HG02938 (cell line): ENCODE measurements around the gene HERC4.
"Not testable (repeated sequence)": the region's sequence is repeated elsewhere in the genome, so short reads cannot be mapped to it uniquely, and the experiment has no call there.

Source experiments
- ATAC-seq: cut with Tn5 transposase; IDR thresholded peaks from one replicate; pipeline ENCODE4 v1.9.1; 2021; ENCODE audit warnings: mild to moderate bottlenecking, moderate library complexity; ENCODE audit not compliant: unreplicated experiment

Gene HERC4

DNA sequence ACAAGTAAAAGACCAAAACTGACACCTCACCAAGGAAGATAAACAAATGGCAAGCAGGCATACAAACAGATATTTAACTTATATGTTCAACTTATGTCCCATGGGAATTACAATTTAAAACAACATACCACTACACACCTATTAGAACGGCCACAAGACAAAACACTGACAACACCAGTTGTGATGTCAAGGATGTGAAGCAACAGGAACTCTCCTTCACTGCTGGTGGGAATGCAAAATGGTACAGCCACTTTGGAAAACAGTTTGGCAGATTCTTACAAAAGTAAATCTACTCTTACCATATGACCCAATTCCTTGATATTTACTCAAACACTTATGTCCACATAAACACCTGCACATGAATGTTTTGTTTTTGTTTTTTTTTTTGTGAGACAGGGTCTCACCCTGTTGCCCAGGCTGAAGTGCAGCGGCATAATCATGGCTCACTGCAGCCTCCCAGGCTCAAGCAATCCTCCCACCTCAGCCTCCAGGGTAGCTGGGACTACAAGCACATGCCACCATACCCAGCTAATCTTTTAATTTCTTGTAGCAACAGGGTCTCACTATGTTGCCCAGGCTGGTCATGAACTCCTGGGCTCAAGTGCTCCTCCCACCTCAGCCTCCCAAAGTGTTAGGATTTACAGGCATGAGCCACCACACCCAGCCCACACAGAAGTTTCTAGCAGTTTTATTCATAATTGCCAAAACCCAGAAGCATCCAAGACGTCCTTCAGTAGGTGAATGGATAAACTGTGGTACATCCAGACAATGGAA is 27.3 kb downstream of the HERC4 start:
- ATAC-seq: no peak

DNA sequence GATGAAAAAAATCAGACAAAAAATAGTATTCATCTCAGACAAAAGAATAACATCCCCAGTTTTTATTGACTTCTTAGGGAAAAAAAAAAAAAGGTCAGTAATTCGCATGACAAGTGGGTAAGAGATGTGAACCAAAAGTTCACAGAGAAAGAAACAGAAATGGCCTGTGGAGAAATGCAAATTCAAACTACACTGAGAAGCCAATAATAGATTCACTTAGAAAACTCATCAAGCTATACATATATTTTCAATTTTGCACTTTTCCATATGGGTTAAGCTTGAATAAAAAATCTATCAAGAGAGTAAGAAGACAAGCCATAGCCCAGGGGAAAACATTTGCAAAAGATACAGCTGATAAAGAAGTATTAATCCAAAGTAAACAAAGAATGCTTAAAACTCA is 28.0 kb downstream of the HERC4 start:
- ATAC-seq: no peak

DNA sequence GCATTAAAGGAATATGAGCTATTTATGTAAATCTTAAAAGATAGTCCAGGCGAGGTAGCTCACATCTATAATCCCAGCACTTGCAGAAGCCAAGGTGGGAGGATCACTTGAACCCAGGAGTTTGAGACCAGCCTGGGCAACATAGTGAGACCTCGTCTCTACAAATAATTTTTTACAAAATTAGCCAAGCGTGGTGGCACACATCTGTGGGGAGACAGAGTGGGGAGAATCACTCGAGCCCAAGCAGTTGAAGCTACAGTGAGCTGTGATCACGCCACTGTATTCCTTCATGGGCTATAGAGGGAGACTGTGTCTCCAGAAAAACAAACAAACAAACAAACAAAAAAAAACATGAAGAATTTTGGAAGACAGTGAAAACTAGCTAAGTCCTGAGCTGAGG is 28.4 kb downstream of the HERC4 start:
- ATAC-seq: no peak

DNA sequence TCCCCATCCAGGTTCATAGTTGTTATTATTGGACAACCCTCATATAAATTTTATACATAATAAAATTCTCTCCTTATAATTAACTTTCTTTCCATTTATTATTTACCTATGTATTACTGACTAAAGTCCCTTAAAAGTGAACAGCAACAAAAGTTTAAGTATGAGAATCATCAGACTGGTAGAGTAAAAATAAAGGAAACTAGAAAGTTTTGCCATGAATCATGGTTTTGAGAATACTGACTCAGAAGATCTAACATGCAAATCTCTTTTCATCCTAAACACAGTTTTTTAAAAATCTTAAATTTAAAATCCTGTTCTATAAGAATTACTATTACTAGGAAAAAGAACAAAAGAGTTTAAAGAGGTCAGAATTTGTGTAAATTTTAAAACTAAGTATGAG is 32.1 kb downstream of the HERC4 start:
- no peak for ATAC-seq

DNA sequence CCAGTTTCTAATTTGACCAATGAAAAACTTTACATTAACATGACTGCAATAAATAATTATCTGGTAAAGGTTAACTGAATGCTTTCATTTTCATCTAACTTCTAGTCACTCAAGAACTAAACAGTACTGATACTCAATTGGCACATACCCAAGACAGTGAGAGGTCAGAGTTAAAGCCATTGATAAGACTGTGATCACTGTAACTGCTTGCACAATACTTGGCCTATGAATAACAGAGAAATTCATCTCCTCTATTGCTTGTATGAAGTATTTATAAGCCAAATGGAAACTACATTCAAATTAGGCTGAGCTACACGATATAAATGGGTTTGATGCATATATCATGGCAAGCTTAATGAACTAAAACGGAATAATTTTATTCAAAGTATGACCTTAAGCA is 43.0 kb downstream of the HERC4 start:
- no peak for ATAC-seq

DNA sequence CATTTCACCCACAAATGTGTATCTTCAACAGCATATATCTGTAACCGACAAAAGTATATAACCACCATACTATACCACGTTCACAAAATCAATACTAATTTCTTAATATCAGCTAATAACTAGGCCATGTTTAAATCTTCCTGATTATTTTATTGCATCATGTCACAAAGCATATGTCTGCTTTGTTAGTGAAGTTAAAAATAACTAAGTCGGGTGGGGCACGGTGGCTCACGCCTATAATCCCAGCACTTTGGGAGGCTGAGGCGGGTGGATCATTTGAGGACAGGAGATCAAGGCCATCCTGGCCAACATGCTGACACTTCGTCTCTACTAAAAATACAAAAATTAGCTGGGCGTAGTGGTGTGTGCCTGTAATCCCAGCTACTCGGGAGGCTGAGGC is 47.7 kb downstream of the HERC4 start:
- ATAC-seq: no peak

DNA sequence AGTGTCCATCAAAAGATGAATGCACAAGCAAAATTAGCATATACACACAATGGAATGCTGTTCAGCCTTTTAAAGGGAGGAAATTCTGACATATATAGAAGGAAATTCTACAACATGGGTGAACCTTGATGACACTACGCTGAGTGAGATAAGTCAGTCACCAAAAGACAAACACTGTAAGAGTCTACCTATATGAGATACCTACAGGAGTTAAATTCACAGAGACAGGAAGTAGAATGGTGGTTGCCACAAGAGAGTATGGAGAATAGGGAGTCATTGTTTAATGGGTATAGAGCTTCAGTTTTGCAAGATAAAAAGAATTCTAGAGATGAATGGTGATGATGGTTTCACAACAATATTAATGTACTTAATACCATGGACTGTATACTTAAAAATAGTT is 51.8 kb downstream of the HERC4 start:
- ATAC-seq: no peak

DNA sequence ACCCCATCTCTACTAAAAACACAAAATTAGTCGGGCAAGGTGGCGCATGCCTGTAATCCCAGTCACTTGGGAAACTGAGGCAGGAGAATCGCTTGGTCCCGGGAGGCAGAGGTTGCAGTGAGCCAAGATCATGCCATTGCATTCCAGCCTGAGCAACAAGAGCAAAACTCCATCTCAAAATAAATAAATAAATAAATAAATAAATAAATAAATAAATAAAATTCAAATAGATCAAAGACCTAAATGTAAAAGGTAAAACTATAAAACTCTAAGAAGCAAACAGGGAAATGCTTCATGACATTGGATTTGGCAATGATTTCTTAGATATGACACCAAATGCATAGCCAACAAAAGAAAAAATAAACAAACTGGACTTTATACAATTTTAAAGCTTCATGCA is 52.8 kb downstream of the HERC4 start:
- ATAC-seq: not testable (repeated sequence)

DNA sequence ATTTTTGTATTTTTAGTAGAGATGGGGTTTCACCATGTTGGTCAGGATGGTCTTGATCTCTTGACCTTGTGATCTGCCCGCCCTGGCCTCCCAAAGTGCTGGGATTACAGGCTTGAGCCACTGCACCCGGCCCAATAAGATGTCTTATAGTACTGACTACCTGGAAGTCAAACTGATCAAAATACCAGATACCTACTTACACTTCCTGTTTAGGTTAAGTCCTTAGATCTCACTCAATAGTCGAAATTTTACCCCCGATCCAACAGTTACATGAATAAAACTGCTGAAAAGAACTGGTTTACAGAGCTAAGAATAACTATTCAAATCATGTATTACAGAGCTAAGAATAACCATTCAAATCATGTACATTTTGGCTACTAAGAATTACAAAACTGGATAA is 58.6 kb downstream of the HERC4 start:
- ATAC-seq: not testable (repeated sequence)

DNA sequence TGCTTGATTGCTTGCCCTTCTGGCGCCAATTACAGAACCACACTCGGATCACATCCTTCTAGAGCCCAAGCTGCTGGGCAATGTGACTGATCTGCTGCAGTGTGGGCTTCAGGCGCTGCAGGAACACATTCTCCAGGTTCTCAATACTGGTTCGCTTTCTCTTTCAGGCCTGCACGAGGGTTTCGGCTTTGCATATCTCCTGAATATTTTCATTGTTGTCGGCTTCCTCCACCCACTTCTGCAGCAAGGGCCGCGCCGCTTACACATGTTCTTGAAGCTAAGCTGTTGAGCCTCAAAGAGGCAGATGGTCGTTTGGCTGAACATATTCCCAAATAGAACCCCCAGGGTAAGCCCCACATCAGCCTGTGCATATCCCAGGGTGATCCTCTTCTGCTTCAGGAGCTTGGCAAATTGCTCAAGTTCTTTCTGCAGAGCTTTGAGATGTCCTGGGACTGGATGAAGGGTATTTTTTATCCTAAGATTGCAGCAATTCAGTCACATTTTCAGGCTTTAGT is 64.6 kb downstream of the HERC4 start:
- ATAC-seq: no peak

DNA sequence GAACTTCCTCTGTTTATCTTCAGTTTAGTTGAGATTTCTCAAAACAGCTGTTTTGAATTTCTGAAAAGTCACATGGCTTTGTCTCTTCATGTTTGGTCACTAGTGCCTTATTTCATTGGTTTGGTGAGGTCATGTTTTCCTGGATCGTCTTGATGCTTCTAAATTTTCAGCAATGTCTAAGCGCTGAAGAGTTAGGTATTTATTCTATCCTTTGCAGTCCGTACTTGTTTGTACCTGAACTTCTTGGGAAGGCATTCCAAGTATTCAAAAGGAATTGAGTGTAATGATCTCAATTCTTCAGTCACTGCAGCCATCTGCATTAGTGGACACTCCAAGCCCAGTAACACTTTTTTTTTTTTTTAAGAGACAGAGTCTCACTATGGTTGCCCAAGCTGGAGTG is 67.7 kb downstream of the HERC4 start:
- ATAC-seq: no peak

DNA sequence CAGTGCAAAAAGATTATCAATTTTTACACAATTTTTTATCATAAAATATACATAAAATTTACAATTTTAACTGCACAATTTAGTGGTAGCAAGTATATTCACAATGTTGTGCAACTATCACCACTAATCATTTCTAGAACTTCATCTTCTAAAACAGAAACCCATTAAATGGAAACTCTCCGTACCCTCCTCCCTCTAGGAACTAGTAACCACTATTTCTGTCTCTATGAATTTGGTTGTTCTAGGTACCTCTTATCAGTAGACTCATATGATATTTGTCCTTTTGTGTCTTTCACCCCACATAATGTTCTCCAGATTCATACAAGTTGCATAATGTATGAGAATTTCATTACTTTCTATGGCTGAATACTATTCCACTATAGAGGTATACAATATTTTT is 73.5 kb downstream of the HERC4 start:
- ATAC-seq: no peak

DNA sequence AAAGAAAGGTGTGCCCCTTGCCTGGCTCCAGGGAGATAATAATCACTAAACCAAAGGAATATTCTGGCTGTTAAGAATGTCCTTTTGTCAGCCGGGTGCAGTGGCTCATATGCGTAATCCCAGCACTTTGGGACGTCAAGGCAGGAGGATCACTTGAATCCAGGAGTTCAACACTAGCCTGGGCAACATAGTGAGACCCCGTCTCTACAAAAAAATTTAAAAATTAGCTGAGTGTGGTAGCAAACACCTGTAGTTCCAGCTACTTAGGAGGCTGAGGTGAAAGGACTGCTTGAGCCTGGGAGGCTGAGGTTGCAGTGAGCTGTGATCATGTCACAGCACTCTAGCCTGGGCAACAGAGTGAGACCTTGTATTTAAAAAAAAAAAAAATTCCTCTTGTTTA is 74.1 kb downstream of the HERC4 start:
- no peak for ATAC-seq

DNA sequence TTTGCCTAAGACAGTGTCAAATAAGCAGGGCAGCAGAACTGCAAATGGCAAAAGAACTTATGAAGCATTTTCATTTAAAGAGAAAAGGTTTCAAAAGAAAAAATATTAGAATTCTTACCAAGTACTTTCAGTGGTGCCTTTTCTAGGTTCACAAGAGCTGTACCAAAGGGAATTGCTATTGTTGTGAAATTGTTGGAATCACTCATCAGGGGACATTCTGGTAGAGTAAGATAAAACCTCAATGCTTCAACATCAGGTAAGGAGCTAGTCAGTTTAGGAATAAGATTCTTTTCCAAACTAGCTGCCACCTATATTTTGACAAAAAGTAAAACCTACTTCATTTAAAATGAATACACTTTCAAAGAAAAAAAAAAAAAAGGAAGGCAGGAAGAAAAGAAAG is 85.0 kb downstream of the HERC4 start:
- ATAC-seq: no peak

DNA sequence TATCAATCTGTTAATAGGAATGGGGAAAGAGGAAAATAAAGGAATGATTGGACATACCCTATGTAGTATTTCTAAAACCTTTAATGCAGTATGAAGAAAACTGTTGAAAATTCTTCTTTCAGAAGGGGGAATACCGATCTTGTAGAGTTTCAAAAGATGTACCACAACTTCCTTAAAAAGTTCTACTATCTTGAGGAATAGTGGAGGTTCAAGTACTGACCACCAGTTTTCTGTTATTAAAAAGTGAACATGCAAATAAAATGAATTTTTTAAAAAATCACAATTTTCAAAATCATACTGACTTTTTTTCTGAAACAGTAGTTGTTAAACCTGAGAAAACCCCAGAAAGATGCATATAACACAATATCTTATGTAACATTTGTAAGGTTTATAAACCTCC is 86.5 kb downstream of the HERC4 start:
- no peak for ATAC-seq

DNA sequence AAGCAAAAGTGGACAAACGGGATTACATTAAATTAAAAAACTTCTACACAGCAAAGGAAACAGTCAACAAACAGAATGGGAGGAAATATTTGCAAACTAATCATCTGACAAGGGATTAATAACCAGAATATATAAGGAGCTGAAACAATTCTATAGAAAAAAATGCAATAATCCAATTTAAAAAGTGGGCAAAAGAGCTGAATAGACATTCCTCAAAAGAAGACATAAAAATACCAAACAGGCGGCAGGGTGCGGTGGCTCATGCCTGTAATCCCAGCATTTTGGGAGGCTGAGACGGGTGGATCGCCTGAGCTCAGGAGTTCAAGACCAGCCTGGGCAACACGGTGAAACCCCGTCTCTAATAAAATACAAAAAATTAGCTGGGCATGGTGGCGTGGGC is 92.5 kb downstream of the HERC4 start:
- ATAC-seq: not testable (repeated sequence)

DNA sequence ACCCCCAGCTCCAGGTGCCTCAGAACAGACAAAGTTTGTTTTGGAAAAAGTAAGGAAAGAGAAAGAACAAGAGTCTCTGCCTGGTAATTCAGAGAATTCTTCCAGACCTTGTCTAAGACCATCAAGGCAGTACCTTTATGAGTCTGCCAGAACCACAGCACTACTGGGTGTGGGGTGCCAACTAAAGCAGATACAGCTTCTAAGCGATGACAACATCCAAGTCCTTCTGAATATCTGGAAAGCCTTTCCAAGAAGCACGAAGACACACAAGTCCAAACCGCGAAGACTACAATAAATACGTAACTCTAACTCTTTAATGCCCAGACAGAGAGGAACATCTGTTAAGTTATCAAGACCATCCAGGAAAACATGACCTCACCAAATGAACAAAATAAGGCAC is 96.3 kb downstream of the HERC4 start:
- no peak for ATAC-seq

DNA sequence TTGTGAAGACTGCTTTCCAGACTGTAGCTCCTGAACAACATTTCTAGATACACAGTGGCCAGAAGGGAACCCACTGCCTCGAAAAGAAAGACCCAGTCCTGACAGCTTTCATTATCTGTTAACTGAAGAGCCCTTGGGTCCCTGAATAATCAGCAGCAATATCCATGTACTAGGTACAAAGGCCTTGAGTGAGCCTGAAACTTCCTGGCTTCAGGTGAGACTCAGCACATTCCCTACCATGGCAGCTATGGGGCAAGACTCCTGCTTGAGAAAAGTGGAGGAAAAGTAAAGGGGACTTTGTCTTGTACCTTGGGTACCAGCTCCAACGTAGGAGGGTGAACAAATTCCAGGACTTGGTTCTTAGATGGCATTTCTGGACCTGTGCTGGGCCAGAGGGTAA is 97.8 kb downstream of the HERC4 start:
- no peak for ATAC-seq

DNA sequence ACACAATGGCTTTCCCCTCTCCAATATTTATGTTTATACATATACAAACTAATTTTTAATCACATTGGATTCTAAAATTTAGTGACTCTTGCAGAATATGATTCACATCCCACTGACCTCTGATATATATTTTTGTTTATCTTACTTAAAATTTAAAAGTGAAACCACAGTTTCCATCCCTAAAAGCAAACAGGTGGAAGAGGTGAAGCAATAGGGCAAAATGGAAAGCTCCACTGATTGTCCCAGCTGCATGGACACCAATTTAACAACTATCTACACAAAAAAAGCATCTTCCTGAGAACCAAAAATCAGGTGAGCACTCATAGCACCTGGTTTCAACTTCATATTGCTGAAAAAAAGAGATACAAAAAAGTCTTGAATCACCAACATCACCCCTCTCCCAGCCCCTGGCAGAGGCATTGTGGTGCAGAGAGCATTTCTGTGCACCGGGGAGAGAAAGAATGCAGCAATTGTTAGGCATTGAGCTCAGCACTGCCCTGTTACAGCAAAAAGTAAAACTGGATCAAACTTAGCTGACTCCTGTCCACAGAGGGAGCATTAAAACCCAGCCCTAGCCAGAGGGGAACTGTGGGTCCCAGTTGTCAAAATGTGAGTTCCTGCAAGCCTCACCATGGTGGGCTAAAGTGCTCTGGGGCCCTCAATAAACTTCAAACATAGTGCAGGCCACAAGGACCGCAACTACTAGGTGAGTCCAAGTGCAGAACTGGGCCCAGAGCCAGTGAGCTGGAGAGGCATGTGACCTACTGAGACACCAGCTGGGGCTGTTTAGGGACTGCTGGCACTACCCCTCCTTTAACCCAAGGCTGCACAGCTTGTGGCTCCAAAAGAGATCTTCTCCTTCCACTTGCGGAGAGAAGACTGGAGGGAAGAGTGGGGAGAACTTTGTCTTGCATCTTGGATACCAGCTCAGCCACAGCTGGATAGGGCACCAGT is 98.5 kb downstream of the HERC4 start:
- no peak for ATAC-seq

DNA sequence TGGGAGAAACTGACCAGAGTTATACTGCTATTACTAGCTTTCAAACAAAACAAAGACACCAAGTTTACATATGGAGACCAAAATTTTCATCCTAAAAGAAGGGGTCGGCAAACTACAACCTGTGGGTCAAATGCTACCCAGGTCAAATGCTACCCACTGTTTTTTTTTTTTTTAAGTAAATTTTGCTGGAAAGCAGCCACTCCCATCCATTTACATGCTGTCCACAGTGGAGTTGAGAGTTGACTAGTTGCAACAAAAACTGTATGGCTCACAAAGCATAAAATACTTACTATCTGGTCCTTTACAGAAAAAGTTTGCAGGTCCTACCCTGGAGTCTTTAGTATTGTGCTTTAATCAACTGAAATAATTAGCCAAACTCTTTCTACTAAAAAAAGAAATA is 99.2 kb downstream of the HERC4 start:
- ATAC-seq: no peak

DNA sequence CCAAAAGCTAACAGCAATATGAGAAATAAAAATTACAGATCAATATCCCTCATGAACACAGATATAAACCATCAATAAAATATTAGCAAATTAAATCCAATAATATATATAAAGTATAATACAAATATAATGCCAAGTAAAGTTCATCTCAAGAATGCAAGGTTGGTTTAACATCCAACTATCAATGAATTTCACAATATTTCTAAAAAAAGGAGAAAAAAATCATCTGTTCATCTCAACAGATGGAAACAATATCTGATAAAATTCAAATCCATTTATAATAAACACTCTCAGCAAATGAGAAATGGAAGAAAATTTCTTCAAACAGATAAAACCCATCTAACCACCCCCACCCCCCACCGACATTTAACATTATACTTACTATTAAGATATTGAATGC is 103.8 kb downstream of the HERC4 start:
- no peak for ATAC-seq

DNA sequence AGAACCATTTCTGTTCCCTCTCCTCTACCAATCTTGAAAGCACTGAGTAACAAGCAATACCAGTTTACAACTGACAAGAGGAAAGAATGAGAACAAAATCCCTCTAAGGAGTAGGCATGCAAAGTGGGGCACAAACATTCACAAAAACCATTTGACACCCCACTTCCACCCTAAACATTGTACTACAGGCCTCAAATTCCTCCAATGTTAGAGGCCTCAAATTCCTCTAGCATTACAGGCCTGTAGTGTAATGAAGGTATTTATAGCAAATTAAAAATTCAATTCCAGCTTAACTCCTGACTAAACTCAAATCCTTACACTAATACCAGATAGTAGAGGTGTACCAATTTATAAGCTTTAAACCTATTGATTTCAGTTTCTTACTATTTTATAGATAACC is 105.2 kb downstream of the HERC4 start:
- no peak for ATAC-seq
